ENCODE data around the gene ATG2A. TPM values are rescaled to one million over a fixed set of nuclear protein-coding genes. Genes with fewer than 3 reads are reported as not detected.
A peak's percentile ranks its signal among the peaks of the same experiment; 100 is the strongest.

The ATG2A gene
- total and polyA plus RNA-seq, 7 donors: 11.0 to 21.6 (median 19.5) TPM

DNA sequence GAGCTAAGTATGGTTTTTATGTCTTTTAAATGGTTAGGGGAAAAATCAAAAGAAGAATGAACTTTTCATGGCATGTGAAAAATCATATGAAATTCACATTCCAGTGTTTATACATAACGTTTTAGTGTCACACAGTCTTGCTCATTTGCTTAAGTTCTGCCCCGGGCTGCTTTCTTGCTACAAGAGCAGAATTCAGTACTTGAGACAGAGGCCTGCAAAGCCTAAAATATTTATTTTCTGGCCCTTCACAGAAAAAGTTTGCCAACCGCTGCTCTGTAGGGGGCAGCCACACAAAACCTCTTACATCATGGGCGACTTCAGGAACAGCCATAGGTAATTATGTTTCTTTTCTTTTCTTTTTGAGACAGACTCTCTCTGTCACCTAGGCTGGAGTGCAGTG lies 1.0 kb upstream of the ATG2A start:
- Histone ChIP-seq H3K4me1 (peaks cover 25% of the 10 kb centered on the region), H3K36me3 (ENCODE audit: insufficient read depth in 1 of 2, low read depth in 1 of 2) (peaks cover 0 to 16% of the 10 kb centered on the region in 2 donors), H3K27ac (peak overlapping the region; percentile 84), H3K27me3 (ENCODE audit: insufficient read depth in 3 of 3, low read length in 2 of 3) (no peaks in the 10 kb centered on the region), H3K4me3 (peak overlapping the region; percentile 91), H3K9me3 (no peaks in the 10 kb centered on the region)
- DNase-seq (no peak), ATAC-seq (no peak)
- TF ChIP-seq, protein P1, sequence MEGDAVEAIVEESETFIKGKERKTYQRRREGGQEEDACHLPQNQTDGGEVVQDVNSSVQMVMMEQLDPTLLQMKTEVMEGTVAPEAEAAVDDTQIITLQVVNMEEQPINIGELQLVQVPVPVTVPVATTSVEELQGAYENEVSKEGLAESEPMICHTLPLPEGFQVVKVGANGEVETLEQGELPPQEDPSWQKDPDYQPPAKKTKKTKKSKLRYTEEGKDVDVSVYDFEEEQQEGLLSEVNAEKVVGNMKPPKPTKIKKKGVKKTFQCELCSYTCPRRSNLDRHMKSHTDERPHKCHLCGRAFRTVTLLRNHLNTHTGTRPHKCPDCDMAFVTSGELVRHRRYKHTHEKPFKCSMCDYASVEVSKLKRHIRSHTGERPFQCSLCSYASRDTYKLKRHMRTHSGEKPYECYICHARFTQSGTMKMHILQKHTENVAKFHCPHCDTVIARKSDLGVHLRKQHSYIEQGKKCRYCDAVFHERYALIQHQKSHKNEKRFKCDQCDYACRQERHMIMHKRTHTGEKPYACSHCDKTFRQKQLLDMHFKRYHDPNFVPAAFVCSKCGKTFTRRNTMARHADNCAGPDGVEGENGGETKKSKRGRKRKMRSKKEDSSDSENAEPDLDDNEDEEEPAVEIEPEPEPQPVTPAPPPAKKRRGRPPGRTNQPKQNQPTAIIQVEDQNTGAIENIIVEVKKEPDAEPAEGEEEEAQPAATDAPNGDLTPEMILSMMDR (IDR thresholded peaks at IDR 0.05): no peak
- 8 to 16% (median 8%) methylated on average over 4 of the region's 4 CpGs for WGBS, 3 donors
- intact Hi-C loops (cut with DNase I): loop anchor here in 1 of 2 donors (5.0 kb wide), 1 partner anchor 79 kb away; the partner anchor contains the start of gene BATF2

DNA sequence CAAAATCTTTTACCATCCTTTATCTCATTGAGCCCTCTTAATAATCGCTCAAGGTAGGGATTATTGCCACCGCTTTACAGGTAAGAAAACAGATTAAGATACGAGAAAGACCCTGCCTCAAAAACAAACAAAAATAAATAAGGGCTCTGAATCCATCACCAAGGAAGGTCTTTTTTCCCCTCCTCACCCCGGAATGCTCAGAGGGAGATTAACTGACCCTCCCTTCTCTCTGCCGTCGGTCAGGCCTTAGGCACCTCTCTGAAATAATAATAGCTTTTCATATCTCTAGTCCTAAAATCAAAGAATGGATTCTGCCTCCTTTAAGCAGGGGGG lies 620 bp upstream of the ATG2A start:
- peaks cover 0 to 20% of the 10 kb centered on the region in 2 donors for H3K36me3 ChIP-seq (ENCODE audit: insufficient read depth in 1 of 2, low read depth in 1 of 2)
- peaks cover 25% of the 10 kb centered on the region for H3K4me1 ChIP-seq
- peak overlapping the region; percentile 84 for H3K27ac ChIP-seq
- ATAC-seq: no peak
- intact Hi-C loops (cut with DNase I): loop anchor here in 1 of 2 donors (5.0 kb wide), 1 partner anchor 80 kb away; the partner anchor contains the start of gene BATF2
- 2 to 3% (median 2%) methylated on average over 6 of the region's 6 CpGs for WGBS, 3 donors
- no peaks in the 10 kb centered on the region for H3K27me3 ChIP-seq (ENCODE audit: insufficient read depth in 3 of 3, low read length in 2 of 3)
- H3K9me3 ChIP-seq: no peaks in the 10 kb centered on the region
- TF ChIP-seq, protein P1 (IDR thresholded peaks at IDR 0.05): no peak
- no peak for DNase-seq
- H3K4me3 ChIP-seq: peak overlapping the region; percentile 91

DNA sequence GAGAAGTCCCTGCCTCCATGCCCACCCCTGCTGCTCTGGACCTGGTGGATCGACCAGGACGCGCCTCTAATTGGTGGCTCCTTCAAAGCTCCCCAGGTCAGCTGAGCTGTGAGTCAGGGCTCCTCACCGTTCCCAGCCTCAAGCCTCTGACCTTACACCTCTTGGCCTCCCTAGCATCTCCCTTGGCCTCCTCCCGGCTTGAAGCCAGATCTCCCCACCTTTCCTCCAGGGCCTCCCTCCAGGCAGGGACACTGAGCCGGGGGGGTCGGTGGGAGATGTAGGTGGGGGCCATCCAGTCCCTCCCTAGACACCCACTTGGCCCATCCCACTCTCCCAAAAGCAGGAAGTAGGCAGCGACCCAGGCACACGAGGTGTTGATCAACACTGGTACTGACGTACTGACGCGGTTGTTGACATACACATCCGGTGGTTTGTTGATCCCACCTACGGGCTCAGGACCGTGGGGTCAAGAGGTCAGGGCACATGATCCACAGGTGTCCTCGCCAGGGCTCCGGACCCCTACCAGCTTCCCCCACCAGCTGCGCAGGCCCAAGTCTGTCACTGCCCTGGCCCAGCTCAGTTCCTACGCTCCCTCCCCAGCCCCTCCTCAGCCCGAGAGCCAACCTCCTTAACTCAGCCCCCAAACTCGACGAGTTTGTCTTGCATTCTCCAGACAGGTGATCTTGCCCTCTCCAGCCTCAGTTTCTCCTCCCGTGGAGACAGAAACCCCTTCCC lies 802 bp downstream of the ATG2A start:
- Histone ChIP-seq H3K27ac (peak overlapping the region; percentile 84), H3K4me3 (peak overlapping the region; percentile 91), H3K9me3 (no peaks in the 10 kb centered on the region), H3K27me3 (ENCODE audit: insufficient read depth in 3 of 3, low read length in 2 of 3) (no peaks in the 10 kb centered on the region), H3K36me3 (ENCODE audit: insufficient read depth in 1 of 2, low read depth in 1 of 2) (peaks cover 2 to 34% of the 10 kb centered on the region in 2 donors), H3K4me1 (peaks cover 25% of the 10 kb centered on the region)
- peak; percentile 46 to 75 for DNase-seq
- intact Hi-C loops (cut with DNase I): loop anchor here in 1 of 2 donors (5.0 kb wide), 1 partner anchor 81 kb away; the partner anchor contains the start of gene BATF2
- whole genome bisulfite sequencing, 3 donors: 6 to 8% (median 6%) methylated on average over 23 of the region's 23 CpGs
- ATAC-seq: peak in 1 of 4 donors; percentile 5
- TF ChIP-seq, protein P1 (IDR thresholded peaks at IDR 0.05): no peak

DNA sequence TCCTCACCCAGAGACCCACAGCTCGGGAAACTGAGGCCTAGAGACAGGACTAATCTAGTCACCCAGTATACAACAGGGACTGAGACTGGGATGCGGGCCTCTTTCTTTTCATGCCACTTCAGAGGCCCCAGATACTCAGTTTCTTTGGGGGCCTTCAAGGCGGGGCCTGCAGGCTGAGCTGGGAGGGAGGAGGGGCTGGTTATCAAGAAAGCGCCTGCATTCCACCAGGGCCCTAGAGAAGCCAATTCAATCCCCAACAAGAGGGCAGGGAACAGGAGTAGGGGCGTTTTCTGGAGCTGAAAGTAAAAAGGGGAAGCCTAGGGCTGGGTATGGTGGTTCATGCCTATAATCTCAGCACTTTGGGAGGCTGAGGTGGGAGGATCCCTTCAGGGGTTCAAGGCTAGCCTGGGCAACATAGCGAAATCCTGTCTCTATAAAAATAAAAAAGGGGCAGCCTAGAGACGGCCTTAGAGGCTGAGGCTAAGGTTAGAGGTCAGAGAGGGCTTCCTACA lies 1.6 kb downstream of the ATG2A start:
- Histone ChIP-seq H3K4me3 (peak overlapping the region; percentile 91), H3K4me1 (peaks cover 25% of the 10 kb centered on the region), H3K27me3 (ENCODE audit: insufficient read depth in 3 of 3, low read length in 2 of 3) (no peaks in the 10 kb centered on the region), H3K36me3 (ENCODE audit: insufficient read depth in 1 of 2, low read depth in 1 of 2) (peaks cover 3 to 42% of the 10 kb centered on the region in 2 donors), H3K9me3 (no peaks in the 10 kb centered on the region), H3K27ac (peak overlapping the region; percentile 84)
- WGBS, 3 donors: 72 to 81% (median 79%) methylated on average over 7 of the region's 7 CpGs
- intact Hi-C loops (cut with DNase I): loop anchor here in 1 of 2 donors (5.0 kb wide), 1 partner anchor 82 kb away; the partner anchor contains the start of gene BATF2
- TF ChIP-seq, protein P1 (IDR thresholded peaks at IDR 0.05): no peak
- ATAC-seq (no peak), DNase-seq (no peak)

All from psoas muscle (tissue), 8 donors.